K562 (cell line): ENCODE measurements around the gene QRFP. TPM values are rescaled to one million over a fixed set of nuclear protein-coding genes. Genes with fewer than 3 reads are reported as not detected.

Experiments
- ATAC-seq: fragments of 200-7000 bp; cut with Tn5 transposase; 3 replicates; pipeline ENCODE4 v1.9.1; 2020; ENCODE audit warnings: moderate library complexity
- BruUV-seq: library from RNA; stranded (reverse); fragments of 400-500 nt; replicated peaks from 2 replicates; lab custom pipeline; 2021; lab: Mats Ljungman, UMichigan
- CTCF ChIA-PET: fragments of 300-600 bp; formaldehyde crosslinking; extraction: SDS; loops from one replicate; lab custom pipeline; 2021; ENCODE audit warnings: low intra/inter-chr PET ratio; lab: Yijun Ruan, JAX
- POLR2A ChIA-PET: fragments of 300-600, 350-650 bp; sonication (Branson Sonifier 250); formaldehyde crosslinking; extraction: SDS; loops from one replicate; lab custom pipeline; 2021; ENCODE audit warnings: antibody characterized with exemption, inconsistent platforms; lab: Yijun Ruan, JAX
- DNase-seq, 4 experiments: peaks; one replicate each; pipeline versions ENCODE4 v3.0.0 to v3.0.0-alpha.2; 2011 to 2018; ENCODE audit warnings: low spot score in 3 of 4, mixed read lengths in 3 of 4; ENCODE audit errors: extremely low read depth in 1 of 4
- FAIRE-seq: peaks from 2 replicates; lab custom pipeline; 2011; peaks lifted over from hg19 to GRCh38; lab: Jason Lieb, UNC
- H2AFZ ChIP-seq: 2 replicates; pipeline ENCODE4 v1.6.0; 2011; ENCODE audit warnings: low read depth, low read length, control low read depth, inconsistent platforms
- H3K27ac ChIP-seq: fragments of 200-600 bp; 3 replicates; pipeline ENCODE4 v1.8.0; 2011; ENCODE audit warnings: low read depth, mild to moderate bottlenecking, control low read depth, inconsistent platforms, low read length, moderate library complexity, mixed read lengths; ENCODE audit errors: extremely low read depth
- H3K27me3 ChIP-seq, 2 experiments: fragments of 300-600 bp in 1 of 2; 2 replicates in 1 of 2; 3 replicates in 1 of 2; pipeline versions ENCODE4 v1.6.0 to v1.8.0; 2011; ENCODE audit warnings: inconsistent platforms in 2 of 2, low read length in 2 of 2, mild to moderate bottlenecking in 1 of 2, mixed read lengths in 1 of 2, moderate library complexity in 1 of 2; ENCODE audit not compliant: control insufficient read depth in 2 of 2, insufficient read depth in 2 of 2
- H3K36me3 ChIP-seq: fragments of 300-600 bp; 3 replicates; pipeline ENCODE4 v1.8.0; 2011; ENCODE audit warnings: mild to moderate bottlenecking, low read length, inconsistent platforms; ENCODE audit not compliant: control insufficient read depth, insufficient read depth
- H3K4me1 ChIP-seq, 2 experiments: fragments of 200-600 bp in 1 of 2; replicated peaks in 1 of 2; 2 replicates in 1 of 2; 3 replicates in 1 of 2; pipeline versions ENCODE4 v1.5.1 to v1.8.0; 2011; ENCODE audit warnings: inconsistent platforms in 2 of 2, low read length in 2 of 2, mild to moderate bottlenecking in 1 of 2, mixed read lengths in 1 of 2, moderate library complexity in 1 of 2; ENCODE audit not compliant: control insufficient read depth in 2 of 2, insufficient read depth in 2 of 2
- H3K4me2 ChIP-seq: 2 replicates; pipeline ENCODE4 v1.6.1; 2011; ENCODE audit warnings: low read length, control low read depth, inconsistent platforms, mixed read lengths; ENCODE audit not compliant: insufficient read depth
- H3K4me3 ChIP-seq: fragments of 200-600 bp; sonication (generic), shearing (Covaris generic); 2 replicates; pipeline ENCODE4 v1.5.1; 2016; ENCODE audit warnings: control low read depth, inconsistent platforms
- H3K79me2 ChIP-seq: fragments of 200-600 bp; 3 replicates; pipeline ENCODE4 v1.8.0; 2011; ENCODE audit warnings: low read length, inconsistent platforms; ENCODE audit not compliant: control insufficient read depth, insufficient read depth
- H3K9ac ChIP-seq, 2 experiments: 2 replicates each; pipeline versions ENCODE4 v1.6.0 to v1.6.1; 2011; ENCODE audit warnings: low read depth in 2 of 2, low read length in 2 of 2, control low read depth in 1 of 2, inconsistent platforms in 1 of 2, mild to moderate bottlenecking in 1 of 2, mixed read lengths in 1 of 2; ENCODE audit not compliant: insufficient read depth in 1 of 2
- H3K9me1 ChIP-seq: one replicate; pipeline ENCODE4 v1.6.0; 2011; ENCODE audit warnings: inconsistent platforms, mild to moderate bottlenecking, low read length, moderate library complexity; ENCODE audit not compliant: control insufficient read depth, insufficient read depth
- H3K9me3 ChIP-seq: replicated peaks from 2 replicates; pipeline ENCODE4 v1.5.1; 2011; ENCODE audit warnings: low read depth, low read length, inconsistent platforms; ENCODE audit not compliant: control insufficient read depth, insufficient read depth
- H4K20me1 ChIP-seq: replicated peaks from 2 replicates; pipeline ENCODE4 v1.6.1; 2011; ENCODE audit warnings: low read length, inconsistent platforms, mixed read lengths; ENCODE audit not compliant: control insufficient read depth, insufficient read depth
- MLX ChIP-seq, 2 experiments: fragments of 450-650 bp in 1 of 2; sonication (generic) in 1 of 2; formaldehyde crosslinking; conservative IDR thresholded peaks; 2 replicates each; pipeline versions ENCODE4 v1.4.0 to v1.8.1; 2020 to 2022; ENCODE audit warnings: mild to moderate bottlenecking in 1 of 2, missing genetic modification reagents in 1 of 2
- MYNN ChIP-seq, 2 experiments: sonication (generic); formaldehyde crosslinking in 1 of 2; IDR thresholded peaks; 2 replicates each; pipeline versions ENCODE4 v1.5.0 to v1.6.1; 2016 to 2020; ENCODE audit warnings: antibody characterized with exemption in 1 of 2, missing genetic modification reagents in 1 of 2
- STAT6 ChIP-seq: sonication (generic); formaldehyde crosslinking; IDR thresholded peaks from 2 replicates; pipeline ENCODE4 v1.8.1; 2023; ENCODE audit warnings: mild to moderate bottlenecking, missing genetic modification reagents
- WGBS: fragments of 100-300 bp; shearing (Covaris generic); methylation state at CpG from one replicate; pipeline ENCODE4 v1.1.6; 2016; ENCODE audit warnings: low coverage, mixed read lengths; ENCODE audit not compliant: insufficient coverage; ENCODE audit errors: missing lambda C conversion rate; 5-methylcytosine and 5-hydroxymethylcytosine counted together
- in situ Hi-C: fragments of 300-500 bp; cut with MboI; formaldehyde crosslinking; loops from 4 replicates; pipeline ENCODE4 v1.15.0; 2018; ENCODE audit warnings: inconsistent platforms, mixed read lengths
- intact Hi-C: fragments of 100-400 bp; cut with micrococcal nuclease; formaldehyde crosslinking; loops from 2 replicates; pipeline ENCODE4 v1.14.2; 2022
- polyA plus RNA-seq, 8 experiments: library from polyadenylated mRNA; depleted of rRNA in 4 of 8; stranded (reverse) in 5 of 8; unstranded in 3 of 8; fragments of >200 nt; fragmentation: Nextera tagmentation in 2 of 8; fragmentation: Illumina TruSeq in 1 of 8; extraction: Ambion mirVana in 2 of 8; extraction: Trizol in 1 of 8; gene quantifications; 2 replicates each; pipeline versions ENCODE4 v1.2.1 to v1.2.3, GENCODE V29; 2011 to 2014; ENCODE audit warnings: inconsistent platforms in 1 of 8, missing spikeins in 1 of 8
- total RNA-seq, 7 experiments: library from RNA; depleted of rRNA in 6 of 7; stranded (reverse); fragments of >200 nt in 6 of 7; fragmentation: Illumina TruSeq in 2 of 7; extraction: Trizol in 2 of 7; gene quantifications; 2 replicates each; pipeline versions ENCODE4 v1.2.1 to v1.2.3, GENCODE V29; 2011 to 2021; ENCODE audit warnings: low replicate concordance in 1 of 7

Gene QRFP
- total and polyA plus RNA-seq, 9 of the 15 experiments (the other 6 are each of a cell fraction or from before 2014, with no cell fraction given), result not detected

- Histone ChIP-seq H3K9me3 (no peaks in the 10 kb centered on the region), H3K79me2 (no peaks in the 10 kb centered on the region), H3K9me1 (peaks cover 12% of the 10 kb centered on the region), H3K4me2 (no peak overlapping the region), H2AFZ (no peak overlapping the region), H3K4me3 (no peak overlapping the region), H3K27ac (no peak overlapping the region), H3K4me1 (peaks cover 0 to 31% of the 10 kb centered on the region in 2 experiments; a peak in 1 of 5 replicates), H3K27me3 (no peaks in the 10 kb centered on the region), H3K36me3 (peaks cover 92% of the 10 kb centered on the region), H4K20me1 (peaks cover 29% of the 10 kb centered on the region), H3K9ac (peak overlapping the region in 1 of 2 experiments; percentile 22; a peak in 1 of 4 replicates)
- ATAC-seq, result no peak
- FAIRE-seq, result no peak
- ChIA-PET CTCF (no interaction called here), POLR2A (interaction anchor here (0.7 to 14.2 kb wide), 13 partner anchors 8 to 161 kb away, joined by 3 to 220 read pairs (median 4); partner anchors contain the start of gene QRFP)
- BruUV-seq, result no TSS peak
- 87% methylated on average over 15 of the region's 15 CpGs for WGBS
- TF ChIP-seq STAT6 (CRISPR knock-in tag) (0 out of 2 replicates have a peak, but pooled peaks have one; percentile 30), MYNN (IDR thresholded peaks at IDR 0.05) (no peak), MYNN (CRISPR knock-in tag; IDR thresholded peaks at IDR 0.05) (no peak), MLX (CRISPR knock-in tag; conservative IDR thresholded peaks at IDR 0.05) (0 out of 4 replicates have a peak, but pooled peaks of 1 of the 2 experiments have one; percentile 24)
- DNase-seq, result peak in 2 of 4 experiments; percentile 56 to 61
- in situ Hi-C loops (no loop called here), intact Hi-C loops (no loop called here)
These were observed 13.9 kb downstream of the QRFP start for GRCh38 chr9:130882696-130883225.
